ENCODE measurements around the gene SHC3. TPM values are rescaled to one million over a fixed set of nuclear protein-coding genes. Genes with fewer than 3 reads are reported as not detected.

Gene SHC3
- total and polyA plus RNA-seq, 12 donors = 0.15 to 0.71 (median 0.33) TPM

DNA sequence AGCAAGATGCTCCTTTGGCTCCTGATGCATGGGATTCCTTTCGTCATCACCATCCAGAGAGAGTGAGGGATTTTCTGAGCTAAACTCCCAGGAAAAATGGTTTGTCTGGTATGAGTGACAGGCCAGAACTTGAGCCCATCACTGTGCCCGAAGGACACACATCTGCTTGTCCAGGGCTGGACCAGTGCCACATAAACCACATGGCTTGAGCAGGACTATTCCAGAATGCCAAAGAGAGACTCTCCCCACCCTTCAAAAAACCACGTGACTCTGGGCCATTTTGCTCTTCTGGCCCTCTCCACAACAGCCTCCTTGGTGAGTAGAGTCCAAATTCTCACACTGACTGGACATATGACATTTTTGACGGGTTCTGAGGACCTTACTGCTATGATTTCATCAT is 46.4 kb upstream of the SHC3 start:
- TF ChIP-seq, protein P1, sequence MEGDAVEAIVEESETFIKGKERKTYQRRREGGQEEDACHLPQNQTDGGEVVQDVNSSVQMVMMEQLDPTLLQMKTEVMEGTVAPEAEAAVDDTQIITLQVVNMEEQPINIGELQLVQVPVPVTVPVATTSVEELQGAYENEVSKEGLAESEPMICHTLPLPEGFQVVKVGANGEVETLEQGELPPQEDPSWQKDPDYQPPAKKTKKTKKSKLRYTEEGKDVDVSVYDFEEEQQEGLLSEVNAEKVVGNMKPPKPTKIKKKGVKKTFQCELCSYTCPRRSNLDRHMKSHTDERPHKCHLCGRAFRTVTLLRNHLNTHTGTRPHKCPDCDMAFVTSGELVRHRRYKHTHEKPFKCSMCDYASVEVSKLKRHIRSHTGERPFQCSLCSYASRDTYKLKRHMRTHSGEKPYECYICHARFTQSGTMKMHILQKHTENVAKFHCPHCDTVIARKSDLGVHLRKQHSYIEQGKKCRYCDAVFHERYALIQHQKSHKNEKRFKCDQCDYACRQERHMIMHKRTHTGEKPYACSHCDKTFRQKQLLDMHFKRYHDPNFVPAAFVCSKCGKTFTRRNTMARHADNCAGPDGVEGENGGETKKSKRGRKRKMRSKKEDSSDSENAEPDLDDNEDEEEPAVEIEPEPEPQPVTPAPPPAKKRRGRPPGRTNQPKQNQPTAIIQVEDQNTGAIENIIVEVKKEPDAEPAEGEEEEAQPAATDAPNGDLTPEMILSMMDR (IDR thresholded peaks at IDR 0.05) = no peak
- 82% methylated on average over 4 of the region's 4 CpGs for WGBS, 2 donors
- no peak for DNase-seq
- Histone ChIP-seq H3K4me3 (no peak overlapping the region), H3K4me1 (peaks cover 0 to 6% (median 0%) of the 10 kb centered on the region in 9 donors), H3K27me3 (peaks cover 0 to 5% (median 0%) of the 10 kb centered on the region in 7 donors), H3K9me3 (no peaks in the 10 kb centered on the region), H3K36me3 (no peaks in the 10 kb centered on the region), H3K27ac (no peak overlapping the region)
- ATAC-seq = no peak
- intact Hi-C loops (cut with DNase I) = loop anchor here in 1 of 10 donors (10.0 kb wide), 1 partner anchor 110 kb away; no protein-coding TSS in a partner anchor

DNA sequence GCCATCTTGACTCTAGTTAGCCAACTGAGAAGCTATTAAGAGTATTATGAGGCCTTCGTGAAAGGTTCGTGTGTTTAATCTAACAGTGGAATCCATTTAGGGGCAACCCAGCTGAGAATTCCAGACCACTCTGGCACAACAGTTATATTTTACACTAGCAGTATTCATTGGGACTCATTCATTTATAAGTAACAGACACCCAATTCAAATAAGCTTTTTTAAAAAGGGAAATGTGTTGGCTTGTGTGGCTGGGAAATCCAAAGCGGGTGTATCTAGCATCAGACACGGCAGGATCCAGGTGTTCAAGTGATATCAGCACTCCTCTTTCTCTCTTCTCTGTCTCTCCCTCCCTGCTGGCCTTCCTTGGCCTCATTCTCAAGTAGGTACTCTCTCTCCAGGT is 46.0 kb upstream of the SHC3 start:
- ATAC-seq = no peak
- 93% methylated on average over 4 of the region's 4 CpGs for WGBS, 2 donors
- TF ChIP-seq, protein P1 (IDR thresholded peaks at IDR 0.05) = no peak
- no peak for DNase-seq
- peaks cover 0 to 5% (median 0%) of the 10 kb centered on the region in 7 donors for H3K27me3 ChIP-seq
- H3K36me3 ChIP-seq = no peaks in the 10 kb centered on the region
- no peak overlapping the region for H3K27ac ChIP-seq
- H3K4me1 ChIP-seq = peaks cover 0 to 6% (median 0%) of the 10 kb centered on the region in 9 donors
- H3K4me3 ChIP-seq = no peak overlapping the region
- no peaks in the 10 kb centered on the region for H3K9me3 ChIP-seq
- intact Hi-C loops (cut with DNase I) = loop anchor here in 1 of 10 donors (10.0 kb wide), 1 partner anchor 110 kb away; no protein-coding TSS in a partner anchor

DNA sequence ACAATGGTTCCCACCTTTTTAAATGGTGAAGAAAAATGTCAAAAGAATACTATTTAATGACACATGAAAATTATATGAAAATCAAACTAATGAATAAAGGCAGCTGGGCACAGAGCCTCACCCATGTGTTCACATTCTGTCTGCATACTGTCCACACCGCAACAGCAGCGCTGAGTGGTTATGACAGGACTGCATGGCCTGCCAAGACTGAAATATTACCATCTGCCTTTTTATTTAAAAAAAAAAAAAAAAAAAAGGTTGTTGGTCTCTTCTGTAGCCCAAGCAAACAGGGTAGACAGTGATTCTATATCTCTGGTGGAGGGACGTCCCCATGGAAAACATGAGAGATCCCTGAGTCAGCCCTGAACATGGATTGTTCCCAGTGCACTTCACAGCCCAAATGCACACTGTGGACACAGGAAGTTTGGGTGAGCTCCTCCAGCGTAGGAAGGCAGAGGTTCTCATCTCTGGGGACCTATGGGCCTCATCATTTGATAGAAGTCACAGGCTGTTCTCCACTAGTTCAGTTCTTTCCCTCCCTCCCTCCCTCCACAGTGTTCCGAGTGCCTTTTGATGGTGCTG is 44.9 kb upstream of the SHC3 start:
- intact Hi-C loops (cut with DNase I) = loop anchor here in 1 of 10 donors (10.0 kb wide), 1 partner anchor 109 kb away; no protein-coding TSS in a partner anchor
- TF ChIP-seq, protein P1 (IDR thresholded peaks at IDR 0.05) = no peak
- Histone ChIP-seq H3K27me3 (peaks cover 0 to 5% (median 0%) of the 10 kb centered on the region in 7 donors), H3K4me1 (peaks cover 0 to 6% (median 0%) of the 10 kb centered on the region in 9 donors), H3K4me3 (no peak overlapping the region), H3K9me3 (no peaks in the 10 kb centered on the region), H3K36me3 (no peaks in the 10 kb centered on the region), H3K27ac (no peak overlapping the region)
- WGBS, 2 donors = 74 to 77% methylated on average over 5 of the region's 5 CpGs
- DNase-seq (no peak), ATAC-seq (peak in 1 of 8 donors; percentile 67)

DNA sequence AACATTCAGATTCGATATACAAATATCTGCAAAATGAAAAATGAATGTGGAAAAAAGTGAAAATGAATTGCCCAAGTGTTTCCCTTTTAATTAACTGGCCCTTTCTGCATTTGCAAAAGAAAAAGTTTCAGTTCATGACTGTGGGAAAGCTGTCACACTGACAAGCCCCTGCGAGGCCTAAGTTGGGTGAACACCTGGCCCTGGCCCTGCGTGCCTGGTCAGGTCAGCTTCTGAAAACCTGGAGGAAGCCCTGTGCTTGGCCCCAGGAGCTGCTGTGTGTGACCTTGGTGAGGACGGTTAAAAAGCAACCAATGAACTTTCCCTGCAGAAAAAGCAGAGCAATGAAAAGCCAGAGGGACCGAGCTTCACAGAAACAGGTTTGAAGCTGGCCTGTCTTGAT is 41.0 kb upstream of the SHC3 start:
- 81 to 87% methylated on average over 5 of the region's 5 CpGs for WGBS, 2 donors
- ATAC-seq (no peak), DNase-seq (no peak)
- Histone ChIP-seq H3K4me1 (no peaks in the 10 kb centered on the region), H3K27ac (no peak overlapping the region), H3K36me3 (no peaks in the 10 kb centered on the region), H3K9me3 (no peaks in the 10 kb centered on the region), H3K4me3 (no peak overlapping the region), H3K27me3 (peaks cover 0 to 4% (median 0%) of the 10 kb centered on the region in 7 donors)
- intact Hi-C loops (cut with DNase I) = loop anchor here in 1 of 10 donors (10.0 kb wide), 1 partner anchor 105 kb away; no protein-coding TSS in a partner anchor
- TF ChIP-seq, protein P1 (IDR thresholded peaks at IDR 0.05) = no peak
